Measurements from ENCODE around the gene NDUFV2.
"Not testable (repeated sequence)": the region's sequence is repeated elsewhere in the genome, so short reads cannot be mapped to it uniquely, and the experiment has no call there.

The NDUFV2 gene

GRCh38 chr18:9160014-9160413 is 57.5 kb downstream of the NDUFV2 start:
- no peak for DNase-seq

DNA sequence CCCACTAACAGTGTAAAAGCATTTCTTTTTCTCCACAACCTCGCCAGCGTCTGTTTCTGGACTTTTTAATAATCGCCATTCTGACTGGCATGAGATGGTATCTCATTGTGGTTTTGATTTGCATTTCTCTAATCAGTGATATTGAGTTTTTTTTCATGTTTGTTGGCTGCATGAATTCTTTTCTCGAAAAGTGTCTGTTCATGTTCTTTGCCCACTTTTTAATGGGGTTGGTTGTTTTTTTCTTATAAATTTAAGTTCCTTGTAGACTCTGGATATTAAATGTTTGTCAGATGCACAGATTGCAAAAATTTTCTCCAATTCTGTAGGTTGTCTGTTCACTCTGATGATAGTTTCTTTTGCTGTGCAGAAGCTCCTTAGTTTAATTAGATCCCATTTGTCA is 60.2 kb downstream of the NDUFV2 start:
- DNase-seq: not testable (repeated sequence)

GRCh38 chr18:9164149-9164548 is 61.6 kb downstream of the NDUFV2 start:
- DNase-seq: not testable (repeated sequence)

DNA sequence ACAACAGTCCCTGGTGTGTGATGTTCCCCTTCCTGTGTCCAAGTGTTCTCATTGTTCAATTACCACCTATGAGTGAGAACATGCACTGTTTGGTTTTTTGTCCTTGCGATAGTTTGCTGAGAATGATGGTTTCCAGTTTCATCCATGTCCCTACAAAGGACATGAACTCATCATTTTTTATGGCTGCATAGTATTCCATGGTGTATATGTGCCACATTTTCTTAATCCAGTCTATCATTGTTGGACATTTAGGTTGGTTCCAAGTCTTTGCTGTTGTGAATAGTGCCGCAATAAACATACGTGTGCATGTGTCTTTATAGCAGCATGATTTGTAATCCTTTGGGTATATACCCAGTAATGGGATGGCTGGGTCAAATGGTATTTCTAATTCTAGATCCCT is 63.4 kb downstream of the NDUFV2 start:
- DNase-seq: not testable (repeated sequence)

- not testable (repeated sequence) for DNase-seq
Measured at GRCh38 chr18:9169515-9169914, 67.0 kb downstream of the NDUFV2 start.

- DNase-seq: not testable (repeated sequence)
Measured at GRCh38 chr18:9171919-9172318, 69.4 kb downstream of the NDUFV2 start.

DNA sequence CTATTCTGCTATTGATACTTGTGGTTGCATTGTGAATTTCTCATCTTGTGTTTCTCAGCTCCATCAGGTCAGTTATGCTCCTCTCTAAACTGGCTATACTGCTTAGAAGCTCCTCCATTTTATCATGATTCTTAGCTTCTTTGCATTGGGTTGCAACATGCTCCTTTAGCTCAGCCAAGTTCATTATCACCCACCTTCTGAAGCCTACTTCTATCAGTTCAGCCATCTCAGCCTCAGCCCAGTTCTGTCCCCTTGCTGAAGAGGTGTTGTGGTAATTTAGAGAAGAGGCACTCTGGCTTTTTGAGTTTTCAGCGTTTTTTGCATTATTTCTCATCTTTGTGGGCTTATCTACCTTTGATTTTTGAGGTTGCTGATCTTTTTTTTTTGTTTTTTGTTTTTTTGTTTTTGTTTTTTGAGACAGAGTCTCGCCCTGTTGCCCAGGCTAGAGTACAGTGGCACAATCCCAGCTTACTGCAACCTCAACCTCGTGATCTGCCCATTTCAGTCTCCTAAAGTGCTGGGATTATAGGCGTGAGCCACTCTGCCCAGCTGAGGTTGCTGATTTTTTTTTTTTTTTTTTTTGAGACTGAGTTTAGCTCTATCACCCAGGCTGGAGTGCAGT is 70.1 kb downstream of the NDUFV2 start:
- DNase-seq: no peak

DNA sequence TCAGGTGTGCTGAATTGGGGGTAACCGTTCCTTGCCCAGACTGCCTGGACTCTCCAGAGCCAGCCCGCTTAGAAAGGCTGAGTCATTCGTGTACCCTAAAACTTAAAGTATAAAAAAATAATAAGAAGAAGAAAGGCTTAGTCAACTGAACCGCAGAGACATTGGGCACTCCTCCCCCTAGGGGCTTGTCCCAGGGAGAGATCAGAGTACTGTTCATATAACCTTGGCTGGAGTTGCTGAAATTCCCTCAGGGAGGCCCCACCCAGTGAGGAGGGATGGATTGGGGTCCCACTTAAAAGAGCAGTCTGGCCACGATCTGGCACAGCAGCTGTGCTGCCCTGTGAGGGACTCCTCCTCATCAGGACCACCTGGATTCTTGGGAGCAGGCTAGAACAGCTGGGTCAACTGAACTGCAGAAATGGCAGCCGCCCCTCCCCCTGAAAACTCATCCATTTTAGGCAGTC is 71.3 kb downstream of the NDUFV2 start:
- no peak for DNase-seq

DNA sequence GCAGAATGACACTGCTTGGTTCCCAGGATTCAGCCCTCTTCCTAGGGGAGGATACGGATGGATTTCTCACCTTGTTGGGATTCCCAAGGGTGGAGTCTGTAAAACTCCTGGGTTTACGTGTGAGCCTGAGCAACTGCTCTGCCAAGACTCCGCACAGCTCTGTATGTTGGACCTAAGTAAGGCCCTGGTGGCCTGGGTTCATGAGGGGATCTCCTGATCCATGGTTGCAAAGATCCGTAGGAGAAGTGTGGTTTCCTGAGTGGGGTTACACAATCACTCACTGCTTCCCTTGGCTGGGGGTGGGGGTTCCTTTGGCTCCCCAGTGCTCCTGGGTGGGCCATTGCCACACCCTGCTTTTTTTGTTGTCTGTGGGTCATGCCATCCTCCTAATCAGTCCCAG is 71.8 kb downstream of the NDUFV2 start:
- DNase-seq: no peak

GRCh38 chr18:9175115-9175514 is 72.6 kb downstream of the NDUFV2 start:
- DNase-seq: no peak

DNA sequence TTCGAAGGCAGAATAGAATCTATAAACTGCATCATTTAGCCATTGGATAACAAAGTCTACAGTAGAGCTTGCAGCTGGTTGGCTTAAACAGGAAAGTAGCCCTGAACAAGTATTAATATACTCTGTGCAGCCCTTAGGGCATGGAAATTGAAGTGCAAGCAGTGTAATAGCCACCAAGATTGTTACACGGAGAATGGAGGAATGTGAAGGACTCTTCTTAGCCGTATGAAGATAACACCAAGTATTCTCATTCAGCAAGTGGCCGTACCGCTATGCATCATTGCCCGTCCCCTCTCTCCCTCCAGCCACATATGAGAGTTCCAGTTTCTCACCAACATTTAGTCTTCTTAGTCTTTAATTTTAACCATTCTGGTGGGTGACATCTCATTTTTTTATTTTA is 74.5 kb downstream of the NDUFV2 start:
- no peak for DNase-seq

DNA sequence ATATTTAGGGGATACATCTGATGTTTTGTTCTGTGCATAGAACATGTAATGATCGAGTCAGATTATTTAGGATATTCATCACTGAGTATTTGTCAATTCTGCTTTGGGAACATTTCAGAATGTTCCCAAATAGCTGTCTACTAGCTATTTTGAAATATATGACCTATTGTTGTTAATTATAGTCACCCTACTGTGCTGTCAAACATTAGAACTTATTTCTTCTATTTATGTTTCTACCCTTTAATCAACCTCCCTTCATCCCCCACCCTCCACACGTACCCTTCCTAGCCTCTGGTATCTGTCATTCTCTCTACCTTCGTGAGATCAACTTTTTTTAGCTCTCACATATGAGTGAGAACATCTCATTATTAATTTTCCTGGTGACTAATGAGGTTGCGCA is 75.0 kb downstream of the NDUFV2 start:
- no peak for DNase-seq

DNA sequence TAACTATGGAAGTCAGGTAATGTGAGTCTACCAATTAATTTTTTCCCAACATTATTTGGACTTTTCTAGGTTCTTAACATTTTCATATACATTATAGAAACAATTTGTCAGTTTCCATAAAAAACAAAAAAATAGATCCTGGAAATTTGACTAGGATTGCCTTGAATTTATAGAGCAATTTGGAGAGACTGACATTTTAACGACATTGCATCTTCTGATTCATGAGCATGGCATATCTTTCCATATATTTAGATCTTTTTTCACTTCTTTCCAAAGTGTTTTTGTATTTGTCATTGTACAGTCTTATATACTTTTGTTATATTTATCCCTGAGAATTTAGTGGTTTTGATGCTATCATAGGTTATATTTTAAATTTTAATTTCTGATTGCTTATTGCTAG is 76.1 kb downstream of the NDUFV2 start:
- DNase-seq: no peak

GRCh38 chr18:9181275-9181674 is 78.8 kb downstream of the NDUFV2 start:
- no peak for DNase-seq

DNA sequence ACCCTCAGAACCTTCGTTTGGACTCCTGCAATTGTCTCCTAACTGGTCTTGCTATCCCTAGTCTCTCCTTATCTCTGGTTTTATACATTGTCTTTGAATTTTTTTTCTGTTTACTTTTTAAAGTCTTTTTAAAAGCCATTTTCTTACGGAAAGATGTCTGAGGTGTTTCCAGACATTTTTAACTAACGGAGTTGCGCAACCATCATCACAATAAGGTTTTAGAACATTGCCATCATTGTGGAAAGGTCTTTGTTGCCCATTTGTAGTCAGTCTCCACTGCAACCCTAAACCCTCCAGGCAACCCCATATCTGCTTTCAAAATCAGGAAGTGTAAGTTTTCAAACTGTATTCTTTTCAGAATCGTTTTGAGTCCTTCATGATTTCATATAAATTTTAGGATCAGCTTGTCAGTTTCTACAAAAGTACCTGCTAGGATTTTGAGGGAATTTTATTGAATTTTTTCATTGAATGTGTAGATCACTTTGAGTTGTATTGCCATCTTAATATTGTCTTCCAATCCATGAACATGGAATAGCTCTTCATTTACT is 80.4 kb downstream of the NDUFV2 start:
- DNase-seq: no peak

All from stimulated activated naive CD4-positive, alpha-beta T cell treated with Interleukin-2 at 50 U/mL for 16 hours (primary cell).